Activated CD4-positive, alpha-beta memory T cell treated with anti-CD3 and anti-CD28 coated beads, Interleukin-2, amount 10 ng/mL, durations not matched to agents 7 days and 5 days (primary cell): ENCODE data around the gene PSMG4. TPM values are rescaled to one million over a fixed set of nuclear protein-coding genes. Genes with fewer than 3 reads are reported as not detected.

Experiments used
- CTCF ChIA-PET: fragments of 350-600 bp; sonication (Branson Sonifier 250); formaldehyde crosslinking; loops from one replicate; lab custom pipeline; 2021; ENCODE audit warnings: antibody characterized with exemption, inconsistent platforms; lab: Charles Lee
- POLR2A ChIA-PET: fragments of 350-600 bp; sonication (Branson Sonifier 250); formaldehyde crosslinking; loops from one replicate; lab custom pipeline; 2021; ENCODE audit warnings: antibody characterized with exemption; lab: Charles Lee
- DNase-seq: peaks from one replicate; pipeline ENCODE4 v3.0.0-alpha.2; 2020
- H3K27ac Mint-ChIP-seq: one replicate; pipeline ENCODE4 v1.8.0; 2021; ENCODE audit warnings: mild to moderate bottlenecking, mixed read lengths
- H3K27me3 Mint-ChIP-seq: one replicate; pipeline ENCODE4 v1.8.0; 2021; ENCODE audit warnings: mixed read lengths
- H3K36me3 Mint-ChIP-seq: one replicate; pipeline ENCODE4 v1.8.0; 2021; ENCODE audit warnings: low read depth, mixed read lengths
- H3K4me1 Mint-ChIP-seq: one replicate; pipeline ENCODE4 v1.8.0; 2021; ENCODE audit warnings: mixed read lengths
- H3K4me3 Mint-ChIP-seq: one replicate; pipeline ENCODE4 v1.8.0; 2021; ENCODE audit warnings: mild to moderate bottlenecking, mixed read lengths
- H3K9me3 Mint-ChIP-seq: one replicate; pipeline ENCODE4 v1.8.0; 2021; ENCODE audit warnings: mixed read lengths
- total RNA-seq, 2 experiments: library from RNA; stranded (reverse); gene quantifications; one replicate each; pipeline ENCODE4 v1.2.3, GENCODE V29; 2021

Gene PSMG4
- total RNA-seq, 2 experiments from 2014 or later, result 19.8 to 21.4 TPM

GRCh38 chr6:3260296-3260695, 1.5 kb downstream of the PSMG4 start:
- POLR2A ChIA-PET, result interaction anchor here (0.7 to 2.0 kb wide), 5 partner anchors 29 to 162 kb away, joined by 3 to 8 read pairs (median 4); no protein-coding TSS in a partner anchor

GRCh38 chr6:3260772-3261517, 2.2 kb downstream of the PSMG4 start:
- ChIA-PET POLR2A (interaction anchor here (2.0 kb wide), 1 partner anchor 30 kb away, joined by 8 read pairs; no protein-coding TSS in a partner anchor), CTCF (interaction anchor here (0.6 to 3.9 kb wide), 3 partner anchors 9 to 403 kb away, joined by 3 to 24 read pairs (median 5); no protein-coding TSS in a partner anchor)
- Mint-ChIP-seq H3K27me3 (peaks cover 10% of the 10 kb centered on the region), H3K27ac (peak overlapping the region; percentile 47), H3K36me3 (peaks cover 4% of the 10 kb centered on the region), H3K9me3 (no peaks in the 10 kb centered on the region), H3K4me1 (peaks cover 42% of the 10 kb centered on the region), H3K4me3 (peak overlapping the region; percentile 56)
- no peak for DNase-seq

More at GRCh38 chr6:3260296-3260695, 1.5 kb downstream of the PSMG4 start:
- CTCF ChIA-PET, result interaction anchor here (0.6 to 3.9 kb wide), 8 partner anchors 9 to 403 kb away, joined by 3 to 24 read pairs (median 4); partner anchors contain the start of gene TUBB2A
- Mint-ChIP-seq H3K9me3 (no peaks in the 10 kb centered on the region), H3K36me3 (peaks cover 4% of the 10 kb centered on the region), H3K4me1 (peaks cover 42% of the 10 kb centered on the region), H3K27ac (no peak overlapping the region), H3K27me3 (peaks cover 10% of the 10 kb centered on the region), H3K4me3 (peak overlapping the region; percentile 56)
- no peak for DNase-seq

- Mint-ChIP-seq H3K27ac (no peak overlapping the region), H3K4me1 (peaks cover 42% of the 10 kb centered on the region), H3K9me3 (no peaks in the 10 kb centered on the region), H3K4me3 (no peak overlapping the region), H3K27me3 (peaks cover 10% of the 10 kb centered on the region), H3K36me3 (peaks cover 4% of the 10 kb centered on the region)
- POLR2A ChIA-PET, result no interaction called here
- no peak for DNase-seq
- CTCF ChIA-PET, result interaction anchor here (1.8 to 3.9 kb wide), 2 partner anchors 10 to 18 kb away, joined by 5 to 24 read pairs; no protein-coding TSS in a partner anchor
These were observed 2.7 kb downstream of the PSMG4 start for GRCh38 chr6:3261518-3261820.

GRCh38 chr6:3261921-3262320, 3.2 kb downstream of the PSMG4 start:
- H3K4me3 Mint-ChIP-seq, result no peak overlapping the region
- DNase-seq, result no peak
- peaks cover 42% of the 10 kb centered on the region for H3K4me1 Mint-ChIP-seq
- ChIA-PET CTCF (interaction anchor here (1.9 to 3.9 kb wide), 2 partner anchors 10 to 11 kb away, joined by 4 to 24 read pairs; no protein-coding TSS in a partner anchor), POLR2A (no interaction called here)
- peaks cover 4% of the 10 kb centered on the region for H3K36me3 Mint-ChIP-seq
- H3K9me3 Mint-ChIP-seq, result no peaks in the 10 kb centered on the region
- H3K27me3 Mint-ChIP-seq, result peaks cover 6% of the 10 kb centered on the region
- H3K27ac Mint-ChIP-seq, result no peak overlapping the region

GRCh38 chr6:3263096-3263495, 4.3 kb downstream of the PSMG4 start:
- Mint-ChIP-seq H3K27me3 (no peaks in the 10 kb centered on the region), H3K36me3 (peaks cover 9% of the 10 kb centered on the region), H3K4me1 (peaks cover 41% of the 10 kb centered on the region), H3K4me3 (no peak overlapping the region), H3K9me3 (no peaks in the 10 kb centered on the region), H3K27ac (no peak overlapping the region)
- no peak for DNase-seq
- ChIA-PET POLR2A (no interaction called here), CTCF (interaction anchor here (1.2 to 1.9 kb wide), 3 partner anchors 9 to 106 kb away, joined by 3 to 4 read pairs (median 3); partner anchors contain the start of gene TUBB2A)

- Mint-ChIP-seq H3K27me3 (no peaks in the 10 kb centered on the region), H3K4me3 (no peak overlapping the region), H3K9me3 (no peaks in the 10 kb centered on the region), H3K36me3 (peaks cover 10% of the 10 kb centered on the region), H3K4me1 (peaks cover 40% of the 10 kb centered on the region), H3K27ac (no peak overlapping the region)
- CTCF ChIA-PET, result no interaction called here
- POLR2A ChIA-PET, result interaction anchor here (0.6 to 1.0 kb wide), 2 partner anchors 623 to 755 kb away, joined by 3 to 4 read pairs; no protein-coding TSS in a partner anchor
- no peak for DNase-seq
These were observed 5.6 kb downstream of the PSMG4 start for GRCh38 chr6:3264356-3264755.

- Mint-ChIP-seq H3K36me3 (peaks cover 12% of the 10 kb centered on the region), H3K9me3 (no peaks in the 10 kb centered on the region), H3K27me3 (no peaks in the 10 kb centered on the region), H3K4me1 (peaks cover 32% of the 10 kb centered on the region), H3K4me3 (no peak overlapping the region), H3K27ac (no peak overlapping the region)
- no peak for DNase-seq
- POLR2A ChIA-PET, result no interaction called here
- CTCF ChIA-PET, result interaction anchor here (1.5 kb wide), 1 partner anchor 14 kb away, joined by 5 read pairs; no protein-coding TSS in a partner anchor
These were observed 6.9 kb downstream of the PSMG4 start for GRCh38 chr6:3265671-3266070.

- Mint-ChIP-seq H3K9me3 (no peaks in the 10 kb centered on the region), H3K27ac (no peak overlapping the region), H3K27me3 (no peaks in the 10 kb centered on the region), H3K36me3 (peaks cover 16% of the 10 kb centered on the region), H3K4me3 (no peak overlapping the region), H3K4me1 (peaks cover 27% of the 10 kb centered on the region)
- CTCF ChIA-PET, result interaction anchor here (1.5 kb wide), 1 partner anchor 15 kb away, joined by 5 read pairs; no protein-coding TSS in a partner anchor
- no peak for DNase-seq
- POLR2A ChIA-PET, result no interaction called here
These were observed 7.4 kb downstream of the PSMG4 start for GRCh38 chr6:3266170-3266569.

- Mint-ChIP-seq H3K4me3 (no peak overlapping the region), H3K27me3 (no peaks in the 10 kb centered on the region), H3K36me3 (peaks cover 21% of the 10 kb centered on the region), H3K27ac (no peak overlapping the region), H3K4me1 (peaks cover 19% of the 10 kb centered on the region), H3K9me3 (no peaks in the 10 kb centered on the region)
- ChIA-PET POLR2A (no interaction called here), CTCF (no interaction called here)
- no peak for DNase-seq
These were observed 8.4 kb downstream of the PSMG4 start for GRCh38 chr6:3267162-3267561.

- Mint-ChIP-seq H3K27ac (no peak overlapping the region), H3K9me3 (no peaks in the 10 kb centered on the region), H3K36me3 (peaks cover 21% of the 10 kb centered on the region), H3K4me3 (no peak overlapping the region), H3K4me1 (peaks cover 7% of the 10 kb centered on the region), H3K27me3 (no peaks in the 10 kb centered on the region)
- POLR2A ChIA-PET, result no interaction called here
- CTCF ChIA-PET, result interaction anchor here (1.6 kb wide), 1 partner anchor 17 kb away, joined by 4 read pairs; no protein-coding TSS in a partner anchor
- DNase-seq, result no peak
These were observed 9.9 kb downstream of the PSMG4 start for GRCh38 chr6:3268680-3269079.

- Mint-ChIP-seq H3K36me3 (peaks cover 21% of the 10 kb centered on the region), H3K4me3 (no peak overlapping the region)
These were observed 10.7 kb downstream of the PSMG4 start for GRCh38 chr6:3269281-3269975.

GRCh38 chr6:3270258-3270657, 11.5 kb downstream of the PSMG4 start:
- H3K4me1 Mint-ChIP-seq, result peaks cover 7% of the 10 kb centered on the region
- H3K36me3 Mint-ChIP-seq, result peaks cover 21% of the 10 kb centered on the region
- ChIA-PET CTCF (interaction anchor here (1.6 kb wide), 1 partner anchor 19 kb away, joined by 4 read pairs; no protein-coding TSS in a partner anchor), POLR2A (no interaction called here)
- H3K27me3 Mint-ChIP-seq, result no peaks in the 10 kb centered on the region
- H3K27ac Mint-ChIP-seq, result no peak overlapping the region
- DNase-seq, result no peak
- no peaks in the 10 kb centered on the region for H3K9me3 Mint-ChIP-seq
- no peak overlapping the region for H3K4me3 Mint-ChIP-seq

More at GRCh38 chr6:3269281-3269975, 10.7 kb downstream of the PSMG4 start:
- POLR2A ChIA-PET, result no interaction called here
- Mint-ChIP-seq H3K27me3 (no peaks in the 10 kb centered on the region), H3K27ac (no peak overlapping the region), H3K9me3 (no peaks in the 10 kb centered on the region), H3K4me1 (peaks cover 7% of the 10 kb centered on the region)
- DNase-seq, result no peak
- CTCF ChIA-PET, result interaction anchor here (1.2 to 1.6 kb wide), 2 partner anchors 12 to 18 kb away, joined by 4 to 5 read pairs; no protein-coding TSS in a partner anchor
